Keratinocyte (primary cell): ENCODE results near the gene WDR4.

ENCODE experiments used
- EZH2 ChIP-seq: IDR thresholded peaks from one replicate; pipeline ENCODE4 v1.6.1; 2012; ENCODE audit warnings: inconsistent platforms, mild to moderate bottlenecking, low read length, moderate library complexity
- TF ChIP-seq, protein P1 (sequence below), 3 experiments: IDR thresholded peaks in 1 of 3; conservative IDR thresholded peaks in 1 of 3; optimal IDR thresholded peaks in 1 of 3; 2 replicates in 2 of 3; 3 replicates in 1 of 3; pipeline versions ENCODE3 to v1.5.1; 2011; ENCODE audit warnings: low read length in 3 of 3, mild to moderate bottlenecking in 3 of 3, moderate library complexity in 2 of 3, control low read depth in 1 of 3, inconsistent platforms in 1 of 3; ENCODE audit not compliant: insufficient read depth in 2 of 3; ENCODE audit errors: extremely low read depth in 1 of 3

DNA sequence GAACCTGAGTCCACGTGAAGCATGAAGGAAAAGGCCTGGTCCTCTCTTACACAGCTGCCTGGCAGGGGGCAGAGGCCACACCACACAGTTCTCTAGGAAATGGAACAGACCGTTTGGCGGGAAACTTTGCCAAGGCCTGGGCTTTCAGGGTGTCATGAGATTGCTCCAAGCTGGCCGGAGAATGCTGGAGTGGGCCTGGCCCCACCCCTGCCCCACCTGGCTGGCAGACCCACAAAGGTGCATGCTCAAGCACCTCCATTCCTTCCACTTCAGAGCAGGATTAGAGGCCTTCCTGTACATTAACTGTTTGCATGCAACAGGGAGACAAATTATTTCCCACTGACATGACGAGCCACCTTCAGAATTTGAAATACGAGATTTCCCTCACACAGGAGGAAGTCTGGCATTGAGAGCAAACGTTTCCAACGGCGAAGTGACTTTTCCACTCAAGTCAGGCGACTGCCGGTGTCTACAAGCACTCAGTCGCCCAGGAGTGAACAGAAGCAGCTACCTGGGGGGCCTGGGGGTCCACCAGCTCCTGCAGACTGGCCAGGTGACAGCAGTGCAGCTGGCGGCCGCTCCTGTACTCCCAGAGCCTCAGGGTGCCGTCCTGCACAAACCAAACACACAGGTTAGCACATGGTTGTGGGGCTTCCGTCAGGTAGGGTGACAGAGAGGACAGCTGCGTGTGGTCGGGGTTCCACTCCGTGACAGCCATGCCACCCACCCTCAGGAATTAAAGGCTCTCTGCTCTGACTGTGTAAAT is 24.0 kb downstream of the WDR4 start:
- no peak for TF ChIP-seq EZH2
- TF ChIP-seq, protein P1, sequence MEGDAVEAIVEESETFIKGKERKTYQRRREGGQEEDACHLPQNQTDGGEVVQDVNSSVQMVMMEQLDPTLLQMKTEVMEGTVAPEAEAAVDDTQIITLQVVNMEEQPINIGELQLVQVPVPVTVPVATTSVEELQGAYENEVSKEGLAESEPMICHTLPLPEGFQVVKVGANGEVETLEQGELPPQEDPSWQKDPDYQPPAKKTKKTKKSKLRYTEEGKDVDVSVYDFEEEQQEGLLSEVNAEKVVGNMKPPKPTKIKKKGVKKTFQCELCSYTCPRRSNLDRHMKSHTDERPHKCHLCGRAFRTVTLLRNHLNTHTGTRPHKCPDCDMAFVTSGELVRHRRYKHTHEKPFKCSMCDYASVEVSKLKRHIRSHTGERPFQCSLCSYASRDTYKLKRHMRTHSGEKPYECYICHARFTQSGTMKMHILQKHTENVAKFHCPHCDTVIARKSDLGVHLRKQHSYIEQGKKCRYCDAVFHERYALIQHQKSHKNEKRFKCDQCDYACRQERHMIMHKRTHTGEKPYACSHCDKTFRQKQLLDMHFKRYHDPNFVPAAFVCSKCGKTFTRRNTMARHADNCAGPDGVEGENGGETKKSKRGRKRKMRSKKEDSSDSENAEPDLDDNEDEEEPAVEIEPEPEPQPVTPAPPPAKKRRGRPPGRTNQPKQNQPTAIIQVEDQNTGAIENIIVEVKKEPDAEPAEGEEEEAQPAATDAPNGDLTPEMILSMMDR (optimal IDR thresholded peaks at IDR 0.05 in 1 of 3, IDR thresholded peaks at IDR 0.05 in 1 of 3, conservative IDR thresholded peaks at IDR 0.05 in 1 of 3; ENCODE audit: extremely low read depth in 1 of 3, insufficient read depth in 2 of 3, low read length in 3 of 3) = no peak
